UCSD-AML1 (cell line): ENCODE results near the gene GRB2.
"Not testable (repeated sequence)": the region's sequence is repeated elsewhere in the genome, so short reads cannot be mapped to it uniquely, and the experiment has no call there.

Experiments
- DNase-seq: peaks from one replicate; lab custom pipeline; 2025; ENCODE audit not compliant: unreplicated experiment; lab: John Stamatoyannopoulos, UW

The GRB2 gene

GRCh38 chr17:75353176-75353575 is 52.3 kb downstream of the GRB2 start:
- no peak for DNase-seq

- DNase-seq, result no peak
Observed at GRCh38 chr17:75352079-75352569, 53.4 kb downstream of the GRB2 start.

GRCh38 chr17:75350706-75351105 is 54.8 kb downstream of the GRB2 start:
- DNase-seq, result no peak

- DNase-seq, result no peak
Observed at GRCh38 chr17:75350029-75350428, 55.4 kb downstream of the GRB2 start.

GRCh38 chr17:75349589-75349988 is 55.9 kb downstream of the GRB2 start:
- DNase-seq, result no peak

GRCh38 chr17:75348386-75349012 is 57.0 kb downstream of the GRB2 start:
- no peak for DNase-seq

GRCh38 chr17:75346906-75347305 is 58.6 kb downstream of the GRB2 start:
- peak; percentile 35 for DNase-seq

GRCh38 chr17:75346368-75346767 is 59.1 kb downstream of the GRB2 start:
- DNase-seq, result not testable (repeated sequence)

GRCh38 chr17:75345514-75346167 is 59.8 kb downstream of the GRB2 start:
- DNase-seq, result peak; percentile 23

GRCh38 chr17:75344666-75345065 is 60.8 kb downstream of the GRB2 start:
- DNase-seq, result no peak

GRCh38 chr17:75342996-75343395 is 62.5 kb downstream of the GRB2 start:
- DNase-seq, result no peak

- no peak for DNase-seq
Observed at GRCh38 chr17:75341784-75342486, 63.5 kb downstream of the GRB2 start.

- no peak for DNase-seq
Observed at GRCh38 chr17:75340631-75341030, 64.8 kb downstream of the GRB2 start.

- DNase-seq, result no peak
Observed at GRCh38 chr17:75339971-75340370, 65.5 kb downstream of the GRB2 start.

GRCh38 chr17:75338335-75338734 is 67.1 kb downstream of the GRB2 start:
- no peak for DNase-seq

GRCh38 chr17:75335315-75335714 is 70.2 kb downstream of the GRB2 start:
- no peak for DNase-seq

- no peak for DNase-seq
Observed at GRCh38 chr17:75334723-75335122, 70.8 kb downstream of the GRB2 start.

- no peak for DNase-seq
Observed at GRCh38 chr17:75331671-75332070, 73.8 kb downstream of the GRB2 start.

- no peak for DNase-seq
Observed at GRCh38 chr17:75327757-75328156, 77.7 kb downstream of the GRB2 start.

- DNase-seq, result peak; percentile 73
Observed at GRCh38 chr17:75326226-75326848, 79.1 kb downstream of the GRB2 start.

- DNase-seq, result peak; percentile 73
Observed at GRCh38 chr17:75325827-75326225, 79.7 kb downstream of the GRB2 start.

GRCh38 chr17:75325348-75325747 is 80.1 kb downstream of the GRB2 start:
- DNase-seq, result no peak
